Chondrocyte (in vitro differentiated cells): ENCODE results near the gene PHOX2B. TPM values are rescaled to one million over a fixed set of nuclear protein-coding genes. Genes with fewer than 3 reads are reported as not detected.

ENCODE experiments used
- DNase-seq: peaks from one replicate; pipeline ENCODE4 v3.0.0; 2021; ENCODE audit warnings: mixed read lengths, low spot score
- H3K27ac Mint-ChIP-seq: one replicate; pipeline ENCODE4 v1.8.0; 2021; ENCODE audit warnings: mild to moderate bottlenecking, moderate library complexity, mixed read lengths; ENCODE audit not compliant: unreplicated experiment
- H3K27me3 Mint-ChIP-seq: 2 replicates; pipeline ENCODE4 v1.8.0; 2021; ENCODE audit warnings: low read depth, mixed read lengths
- H3K36me3 Mint-ChIP-seq: 2 replicates; pipeline ENCODE4 v1.8.0; 2021; ENCODE audit warnings: low read depth, mixed read lengths
- H3K4me1 Mint-ChIP-seq: 2 replicates; pipeline ENCODE4 v1.8.0; 2021; ENCODE audit warnings: low read depth, mild to moderate bottlenecking, mixed read lengths
- H3K4me3 Mint-ChIP-seq: one replicate; pipeline ENCODE4 v1.8.0; 2021; ENCODE audit warnings: mild to moderate bottlenecking, moderate library complexity, mixed read lengths; ENCODE audit not compliant: unreplicated experiment
- H3K9me3 Mint-ChIP-seq: 2 replicates; pipeline ENCODE4 v1.8.0; 2021; ENCODE audit warnings: low read depth, mixed read lengths
- CTCF ChIP-seq: fragments of 200-600 bp; sonication (generic); IDR thresholded peaks from 2 replicates; pipeline ENCODE4 v1.5.0; 2021; ENCODE audit warnings: antibody characterized with exemption, mild to moderate bottlenecking, moderate library complexity
- total RNA-seq: library from RNA; stranded (reverse); gene quantifications from 3 replicates; pipeline ENCODE4 v1.2.1, GENCODE V29; 2021

Gene PHOX2B
- total RNA-seq, 1 donor from 2014 or later, result not detected

- no peaks in the 10 kb centered on the region for H3K36me3 Mint-ChIP-seq
- TF ChIP-seq CTCF, result no peak
- no peak overlapping the region for H3K27ac Mint-ChIP-seq
- H3K4me3 Mint-ChIP-seq, result no peak overlapping the region
- DNase-seq, result no peak
- H3K27me3 Mint-ChIP-seq, result peaks cover 60% of the 10 kb centered on the region
- H3K4me1 Mint-ChIP-seq, result no peaks in the 10 kb centered on the region
- H3K9me3 Mint-ChIP-seq, result no peaks in the 10 kb centered on the region
Observed at GRCh38 chr4:41763729-41764128, 15.2 kb upstream of the PHOX2B start.

- Mint-ChIP-seq H3K4me3 (no peak overlapping the region), H3K27me3 (peaks cover 70% of the 10 kb centered on the region), H3K9me3 (no peaks in the 10 kb centered on the region), H3K36me3 (no peaks in the 10 kb centered on the region), H3K4me1 (no peaks in the 10 kb centered on the region), H3K27ac (no peak overlapping the region)
- TF ChIP-seq CTCF, result no peak
- no peak for DNase-seq
Observed at GRCh38 chr4:41758884-41759283, 10.4 kb upstream of the PHOX2B start.

- H3K4me1 Mint-ChIP-seq, result no peaks in the 10 kb centered on the region
- no peak overlapping the region for H3K27ac Mint-ChIP-seq
- no peak overlapping the region for H3K4me3 Mint-ChIP-seq
- no peaks in the 10 kb centered on the region for H3K9me3 Mint-ChIP-seq
- TF ChIP-seq CTCF, result no peak
- H3K36me3 Mint-ChIP-seq, result no peaks in the 10 kb centered on the region
- DNase-seq, result no peak
- peaks cover 73% of the 10 kb centered on the region for H3K27me3 Mint-ChIP-seq
Observed at GRCh38 chr4:41757521-41758156, 9.1 kb upstream of the PHOX2B start.

- Mint-ChIP-seq H3K4me1 (no peaks in the 10 kb centered on the region), H3K27ac (no peak overlapping the region), H3K4me3 (no peak overlapping the region), H3K9me3 (no peaks in the 10 kb centered on the region), H3K27me3 (peaks cover 86% of the 10 kb centered on the region), H3K36me3 (no peaks in the 10 kb centered on the region)
- no peak for TF ChIP-seq CTCF
- no peak for DNase-seq
Observed at GRCh38 chr4:41753942-41754341, 5.4 kb upstream of the PHOX2B start.

GRCh38 chr4:41752081-41752836, 3.7 kb upstream of the PHOX2B start:
- H3K9me3 Mint-ChIP-seq, result no peaks in the 10 kb centered on the region
- H3K4me1 Mint-ChIP-seq, result peaks cover 4% of the 10 kb centered on the region
- peaks cover 93% of the 10 kb centered on the region for H3K27me3 Mint-ChIP-seq
- no peak for TF ChIP-seq CTCF
- H3K27ac Mint-ChIP-seq, result no peak overlapping the region
- no peak overlapping the region for H3K4me3 Mint-ChIP-seq
- DNase-seq, result no peak
- no peaks in the 10 kb centered on the region for H3K36me3 Mint-ChIP-seq
